Activated CD8-positive, alpha-beta memory T cell treated with anti-CD3 and anti-CD28 coated beads, Interleukin-2, amount 10 ng/mL, durations not matched to agents 7 days and 5 days (primary cell): ENCODE data around the gene TET2. TPM values are rescaled to one million over a fixed set of nuclear protein-coding genes. Genes with fewer than 3 reads are reported as not detected.

Experiments
- ATAC-seq: fragments of 150-1000 bp; cut with Tn5 transposase; one replicate; pipeline ENCODE4 v1.10.0; 2021; ENCODE audit warnings: moderate library complexity
- CTCF ChIA-PET: fragments of 350-600 bp; sonication (Branson Sonifier 250); formaldehyde crosslinking; loops from one replicate; lab custom pipeline; 2021; ENCODE audit warnings: antibody characterized with exemption; lab: Charles Lee
- DNase-seq: peaks from one replicate; pipeline ENCODE4 v3.0.0-alpha.2; 2020
- H3K27ac Mint-ChIP-seq: one replicate; pipeline ENCODE4 v1.8.0; 2021; ENCODE audit warnings: mild to moderate bottlenecking, mixed read lengths
- H3K27me3 Mint-ChIP-seq: one replicate; pipeline ENCODE4 v1.8.0; 2021; ENCODE audit warnings: mixed read lengths
- H3K36me3 Mint-ChIP-seq: one replicate; pipeline ENCODE4 v1.8.0; 2021; ENCODE audit warnings: mild to moderate bottlenecking, mixed read lengths
- H3K4me1 Mint-ChIP-seq: one replicate; pipeline ENCODE4 v1.8.0; 2021; ENCODE audit warnings: mixed read lengths
- H3K4me3 Mint-ChIP-seq: one replicate; pipeline ENCODE4 v1.8.0; 2021; ENCODE audit warnings: mild to moderate bottlenecking, moderate library complexity, mixed read lengths
- H3K9me3 Mint-ChIP-seq: one replicate; pipeline ENCODE4 v1.8.0; 2022; ENCODE audit warnings: low read depth, mixed read lengths
- total RNA-seq, 2 experiments: library from RNA; stranded (reverse); gene quantifications; one replicate each; pipeline ENCODE4 v1.2.3, GENCODE V29; 2021

Gene TET2
- total RNA-seq, 2 experiments from 2014 or later, result 24.6 to 25.1 TPM

- Mint-ChIP-seq H3K4me1 (peaks cover 27% of the 10 kb centered on the region), H3K27me3 (no peaks in the 10 kb centered on the region), H3K9me3 (no peaks in the 10 kb centered on the region), H3K4me3 (peak overlapping the region; percentile 99), H3K27ac (no peak overlapping the region), H3K36me3 (peaks cover 8% of the 10 kb centered on the region)
- CTCF ChIA-PET, result interaction anchor here (2.4 kb wide), 1 partner anchor 326 kb away, joined by 17 read pairs; the partner anchor contains the start of gene PPA2
- DNase-seq (no peak), ATAC-seq (no peak)
Measured at GRCh38 chr4:105148356-105148755, 1.7 kb downstream of the TET2 start.

- H3K4me1 Mint-ChIP-seq, result peaks cover 27% of the 10 kb centered on the region
- ATAC-seq (no peak), DNase-seq (no peak)
- H3K36me3 Mint-ChIP-seq, result peaks cover 8% of the 10 kb centered on the region
- peak overlapping the region; percentile 12 for H3K27ac Mint-ChIP-seq
- CTCF ChIA-PET, result no interaction called here
- H3K27me3 Mint-ChIP-seq, result no peaks in the 10 kb centered on the region
- no peaks in the 10 kb centered on the region for H3K9me3 Mint-ChIP-seq
- H3K4me3 Mint-ChIP-seq, result peak overlapping the region; percentile 99
Measured at GRCh38 chr4:105148776-105149175, 2.1 kb downstream of the TET2 start.

DNA sequence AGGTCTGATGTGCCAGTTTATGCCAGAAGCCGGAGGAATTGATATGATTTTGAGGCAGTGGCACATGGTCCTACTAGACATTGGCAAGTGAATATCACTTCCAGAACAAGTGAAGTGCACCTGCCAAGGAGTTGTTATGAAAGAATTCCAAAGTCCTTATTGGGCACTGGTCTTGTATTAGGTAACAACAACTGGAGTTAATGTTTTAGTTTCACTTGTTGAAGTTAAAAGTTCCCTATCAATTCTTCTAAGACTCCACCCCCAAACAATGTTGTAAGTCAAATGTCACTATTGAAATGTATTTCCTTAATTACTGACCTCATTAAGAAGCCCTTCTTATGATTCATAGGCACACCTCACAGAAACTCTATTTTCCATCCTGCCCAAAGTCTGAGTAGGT lies 3.1 kb downstream of the TET2 start:
- peaks cover 8% of the 10 kb centered on the region for H3K36me3 Mint-ChIP-seq
- no peak overlapping the region for H3K27ac Mint-ChIP-seq
- no peak for DNase-seq
- H3K27me3 Mint-ChIP-seq, result no peaks in the 10 kb centered on the region
- no peaks in the 10 kb centered on the region for H3K9me3 Mint-ChIP-seq
- H3K4me3 Mint-ChIP-seq, result no peak overlapping the region
- peaks cover 32% of the 10 kb centered on the region for H3K4me1 Mint-ChIP-seq
- no peak for ATAC-seq
- CTCF ChIA-PET, result no interaction called here

DNA sequence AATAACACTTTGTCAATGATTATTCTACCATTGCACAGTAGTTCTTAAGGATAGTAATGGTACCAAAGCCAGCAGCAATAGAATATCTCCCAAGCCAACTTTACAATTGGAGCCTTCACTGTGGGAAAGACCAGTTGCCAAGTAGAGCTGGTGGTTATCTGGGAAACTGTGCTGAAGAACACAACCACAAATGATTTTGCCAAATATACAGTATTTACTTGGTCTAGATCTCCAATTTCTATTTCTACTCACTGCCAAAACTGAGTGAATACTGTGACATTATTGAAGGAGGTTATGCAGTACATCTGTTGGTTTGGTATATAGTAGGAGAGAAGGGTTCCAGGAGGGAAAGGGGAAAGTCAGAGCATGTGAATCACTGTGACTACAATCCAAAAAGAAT lies 3.8 kb downstream of the TET2 start:
- Mint-ChIP-seq H3K4me3 (no peak overlapping the region), H3K36me3 (peaks cover 11% of the 10 kb centered on the region), H3K27me3 (no peaks in the 10 kb centered on the region), H3K4me1 (peaks cover 33% of the 10 kb centered on the region), H3K9me3 (no peaks in the 10 kb centered on the region), H3K27ac (no peak overlapping the region)
- ATAC-seq, result no peak
- CTCF ChIA-PET, result interaction anchor here (1.8 kb wide), 1 partner anchor 323 kb away, joined by 7 read pairs; the partner anchor contains the start of gene PPA2
- DNase-seq, result no peak

DNA sequence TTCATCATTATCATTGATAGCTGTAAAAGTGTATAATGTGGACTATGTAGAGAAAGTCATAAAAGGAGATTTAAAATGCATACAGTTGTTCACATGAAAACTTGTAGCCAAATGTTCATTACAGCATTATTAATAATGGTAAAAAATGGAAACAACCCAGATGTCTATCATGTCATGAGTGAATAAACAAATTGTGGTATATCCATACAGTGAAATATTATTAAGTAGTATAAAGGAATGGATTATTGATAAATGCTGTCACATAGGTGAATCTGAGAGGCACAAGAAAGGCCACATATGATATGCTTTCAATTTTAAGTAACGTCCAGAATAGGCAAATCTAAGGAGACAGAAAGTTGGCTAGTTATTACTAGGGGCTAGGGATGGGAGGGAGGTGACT lies 7.1 kb downstream of the TET2 start:
- no peak for ATAC-seq
- no peak overlapping the region for H3K4me3 Mint-ChIP-seq
- H3K4me1 Mint-ChIP-seq, result peaks cover 24% of the 10 kb centered on the region
- H3K36me3 Mint-ChIP-seq, result peaks cover 10% of the 10 kb centered on the region
- CTCF ChIA-PET, result no interaction called here
- no peak overlapping the region for H3K27ac Mint-ChIP-seq
- H3K9me3 Mint-ChIP-seq, result peaks cover under 1% of the 10 kb centered on the region
- DNase-seq, result no peak
- no peaks in the 10 kb centered on the region for H3K27me3 Mint-ChIP-seq

DNA sequence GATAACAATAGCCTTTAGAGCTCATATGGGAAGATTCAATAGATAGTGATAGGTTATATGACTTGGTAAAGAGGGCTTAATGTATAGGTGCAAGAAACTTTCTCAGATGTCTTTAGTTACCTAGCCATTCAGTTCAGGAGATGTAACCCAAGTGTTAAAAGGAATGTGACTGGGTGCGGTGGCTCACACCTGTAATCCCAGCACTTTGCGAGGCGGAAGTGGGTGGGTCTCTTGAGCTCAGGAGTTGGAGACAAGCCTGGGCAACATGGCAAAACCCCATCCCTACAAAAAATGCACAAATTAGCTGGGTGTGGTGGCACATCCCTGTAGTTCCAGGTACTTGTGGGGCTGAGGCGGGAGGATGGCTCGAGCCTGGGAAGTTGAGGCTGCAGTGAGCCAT lies 7.9 kb downstream of the TET2 start:
- DNase-seq (no peak), ATAC-seq (no peak)
- peaks cover 15% of the 10 kb centered on the region for H3K36me3 Mint-ChIP-seq
- peaks cover 17% of the 10 kb centered on the region for H3K4me1 Mint-ChIP-seq
- peaks cover 2% of the 10 kb centered on the region for H3K9me3 Mint-ChIP-seq
- H3K4me3 Mint-ChIP-seq, result no peak overlapping the region
- H3K27ac Mint-ChIP-seq, result no peak overlapping the region
- CTCF ChIA-PET, result no interaction called here
- H3K27me3 Mint-ChIP-seq, result no peaks in the 10 kb centered on the region

- H3K27ac Mint-ChIP-seq, result no peak overlapping the region
- CTCF ChIA-PET, result no interaction called here
- H3K36me3 Mint-ChIP-seq, result peaks cover 18% of the 10 kb centered on the region
- no peak for ATAC-seq
- H3K9me3 Mint-ChIP-seq, result peaks cover 2% of the 10 kb centered on the region
- peaks cover 13% of the 10 kb centered on the region for H3K4me1 Mint-ChIP-seq
- H3K27me3 Mint-ChIP-seq, result no peaks in the 10 kb centered on the region
- no peak overlapping the region for H3K4me3 Mint-ChIP-seq
- no peak for DNase-seq
Measured at GRCh38 chr4:105155426-105155825, 8.8 kb downstream of the TET2 start.

DNA sequence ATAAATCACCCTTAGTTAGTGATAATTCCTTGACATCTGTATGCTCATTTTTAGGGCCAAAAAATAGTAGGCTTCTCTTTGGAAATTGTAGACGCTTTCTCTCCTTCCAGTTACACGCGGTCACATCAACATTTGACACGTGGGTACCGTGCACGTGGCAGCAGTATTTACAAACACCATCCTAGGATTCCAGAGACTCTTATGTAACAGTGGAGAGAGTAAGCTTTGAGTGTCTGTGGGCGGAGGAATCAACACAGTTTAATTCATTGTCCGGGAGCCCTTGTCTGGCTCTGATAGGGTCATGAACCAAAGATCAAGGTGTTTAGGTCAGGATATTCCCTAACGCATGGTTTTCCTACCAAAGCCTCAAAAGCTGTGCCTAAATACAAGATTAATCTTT lies 12.2 kb downstream of the TET2 start:
- Mint-ChIP-seq H3K9me3 (peaks cover 2% of the 10 kb centered on the region), H3K36me3 (peaks cover 17% of the 10 kb centered on the region), H3K4me1 (peaks cover 10% of the 10 kb centered on the region), H3K27me3 (no peaks in the 10 kb centered on the region), H3K4me3 (no peak overlapping the region), H3K27ac (no peak overlapping the region)
- DNase-seq (no peak), ATAC-seq (no peak)
- CTCF ChIA-PET, result no interaction called here

DNA sequence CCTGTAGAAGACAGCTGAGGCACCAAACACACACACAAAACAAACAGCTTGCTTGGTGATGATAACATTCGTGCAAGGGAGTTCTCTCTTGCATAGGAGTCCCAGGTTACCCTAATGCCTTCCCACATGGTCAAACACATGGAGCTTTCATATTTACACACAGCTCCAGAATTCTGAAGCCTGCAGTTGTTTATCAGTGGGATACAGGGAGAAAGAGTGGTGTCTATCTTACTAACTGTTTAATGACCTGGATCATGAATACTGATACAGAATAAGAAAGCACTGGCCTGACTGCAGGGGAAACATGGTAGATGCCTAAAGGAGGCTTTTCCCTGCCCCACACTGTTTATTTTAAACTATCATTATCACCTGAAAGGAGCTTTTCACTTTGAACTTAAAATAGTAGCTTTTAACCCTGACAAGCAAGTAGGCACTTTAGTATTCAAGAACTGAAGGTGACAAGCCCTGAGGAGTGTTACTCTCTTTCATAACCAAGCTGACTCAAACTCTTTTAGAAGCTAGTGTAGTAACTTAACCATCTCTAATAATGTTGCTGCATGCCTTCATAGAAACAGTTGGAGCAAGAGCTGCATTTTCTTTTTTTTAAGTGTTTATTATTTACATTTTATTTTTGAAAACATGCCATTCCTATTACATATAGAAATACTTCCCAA lies 15.6 kb downstream of the TET2 start:
- Mint-ChIP-seq H3K27me3 (no peaks in the 10 kb centered on the region), H3K4me3 (no peak overlapping the region), H3K36me3 (peaks cover 21% of the 10 kb centered on the region), H3K27ac (no peak overlapping the region), H3K4me1 (no peaks in the 10 kb centered on the region), H3K9me3 (peaks cover 2% of the 10 kb centered on the region)
- no peak for ATAC-seq
- DNase-seq, result no peak
- CTCF ChIA-PET, result interaction anchor here (1.0 to 1.7 kb wide), 5 partner anchors 9 to 312 kb away, joined by 3 to 8 read pairs (median 3); partner anchors contain the start of gene PPA2

DNA sequence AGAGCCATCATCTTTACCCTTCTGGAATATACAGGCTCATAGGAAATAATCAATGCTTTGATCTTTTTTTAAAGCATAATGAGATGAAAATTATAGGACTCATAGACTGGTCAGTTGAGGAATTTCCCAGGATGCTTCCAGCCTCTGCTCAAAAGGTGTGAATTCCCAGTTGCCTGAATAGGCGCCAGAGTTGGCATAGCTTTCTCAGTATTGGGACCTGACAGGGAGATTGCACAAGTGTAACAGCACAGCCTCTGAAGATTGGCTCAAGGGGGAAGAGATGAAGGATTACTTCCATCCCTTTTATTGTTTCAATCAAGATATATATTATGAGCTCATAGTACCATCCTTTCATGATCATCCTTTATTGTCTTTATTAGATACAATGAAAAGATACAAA lies 17.9 kb downstream of the TET2 start:
- DNase-seq (no peak), ATAC-seq (no peak)
- CTCF ChIA-PET, result no interaction called here
- H3K9me3 Mint-ChIP-seq, result peaks cover 4% of the 10 kb centered on the region
- H3K36me3 Mint-ChIP-seq, result peaks cover 33% of the 10 kb centered on the region
- H3K27ac Mint-ChIP-seq, result no peak overlapping the region
- peaks cover 3% of the 10 kb centered on the region for H3K4me1 Mint-ChIP-seq
- H3K27me3 Mint-ChIP-seq, result no peaks in the 10 kb centered on the region
- H3K4me3 Mint-ChIP-seq, result no peak overlapping the region

DNA sequence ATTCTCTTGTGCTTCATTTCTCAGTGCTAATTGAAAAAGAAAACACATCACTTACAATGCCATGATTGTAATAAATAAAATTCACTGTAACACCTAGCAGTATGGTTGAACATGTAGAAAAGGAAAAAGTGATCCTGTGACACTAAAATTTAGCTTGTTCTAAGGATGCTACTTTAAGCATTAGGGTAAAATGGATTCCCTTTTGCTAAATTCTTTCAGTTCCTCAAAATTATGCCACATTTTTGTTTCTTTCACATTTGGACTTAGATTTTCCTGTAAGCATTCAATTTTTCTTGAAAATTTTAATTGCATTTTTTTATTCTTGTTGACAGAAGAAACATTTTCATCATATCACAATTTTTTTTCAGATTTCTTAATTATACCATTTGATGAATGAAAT lies 19.4 kb downstream of the TET2 start:
- CTCF ChIA-PET, result no interaction called here
- H3K27me3 Mint-ChIP-seq, result no peaks in the 10 kb centered on the region
- ATAC-seq (no peak), DNase-seq (no peak)
- H3K27ac Mint-ChIP-seq, result no peak overlapping the region
- H3K9me3 Mint-ChIP-seq, result peaks cover 4% of the 10 kb centered on the region
- peaks cover 45% of the 10 kb centered on the region for H3K36me3 Mint-ChIP-seq
- H3K4me1 Mint-ChIP-seq, result peaks cover 3% of the 10 kb centered on the region
- no peak overlapping the region for H3K4me3 Mint-ChIP-seq

DNA sequence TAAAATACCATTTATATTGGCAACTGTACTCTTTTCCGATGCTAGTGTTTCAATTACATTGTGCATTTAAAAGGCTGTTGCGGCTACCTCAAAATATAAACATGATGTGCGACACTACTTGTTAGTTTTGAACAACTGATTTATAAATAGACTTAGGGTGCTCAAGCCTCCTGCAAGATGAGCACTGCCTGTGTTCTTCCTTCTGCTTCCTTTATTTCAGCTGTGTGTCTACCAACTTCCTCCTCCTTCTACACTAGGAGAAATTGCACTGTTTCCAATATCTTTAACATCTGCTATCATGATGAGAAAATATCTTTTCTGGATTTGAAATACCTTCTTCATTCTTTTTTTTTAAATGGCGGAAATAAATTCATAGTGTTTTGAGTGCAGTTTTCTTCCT lies 24.0 kb downstream of the TET2 start:
- DNase-seq, result no peak
- Mint-ChIP-seq H3K27me3 (no peaks in the 10 kb centered on the region), H3K4me1 (peaks cover 3% of the 10 kb centered on the region), H3K9me3 (peaks cover 14% of the 10 kb centered on the region), H3K27ac (no peak overlapping the region), H3K36me3 (peaks cover 61% of the 10 kb centered on the region), H3K4me3 (no peak overlapping the region)
- CTCF ChIA-PET, result interaction anchor here (1.2 kb wide), 1 partner anchor 9 kb away, joined by 3 read pairs; no protein-coding TSS in a partner anchor
- ATAC-seq, result no peak

GRCh38 chr4:105171912-105172311 lies 25.2 kb downstream of the TET2 start:
- no peaks in the 10 kb centered on the region for H3K27me3 Mint-ChIP-seq
- no peak overlapping the region for H3K4me3 Mint-ChIP-seq
- DNase-seq (no peak), ATAC-seq (no peak)
- CTCF ChIA-PET, result no interaction called here
- no peak overlapping the region for H3K27ac Mint-ChIP-seq
- peaks cover 14% of the 10 kb centered on the region for H3K9me3 Mint-ChIP-seq
- H3K4me1 Mint-ChIP-seq, result peaks cover 3% of the 10 kb centered on the region
- peaks cover 64% of the 10 kb centered on the region for H3K36me3 Mint-ChIP-seq

- peaks cover 9% of the 10 kb centered on the region for H3K9me3 Mint-ChIP-seq
- ATAC-seq, result no peak
- CTCF ChIA-PET, result no interaction called here
- H3K27ac Mint-ChIP-seq, result no peak overlapping the region
- no peak overlapping the region for H3K4me3 Mint-ChIP-seq
- no peaks in the 10 kb centered on the region for H3K27me3 Mint-ChIP-seq
- H3K36me3 Mint-ChIP-seq, result peaks cover 57% of the 10 kb centered on the region
- H3K4me1 Mint-ChIP-seq, result peaks cover 3% of the 10 kb centered on the region
- DNase-seq, result no peak
Measured at GRCh38 chr4:105174098-105174497, 27.4 kb downstream of the TET2 start.
